ENCODE measurements around the gene USP48. TPM values are rescaled to one million over a fixed set of nuclear protein-coding genes. Genes with fewer than 3 reads are reported as not detected.
"Not testable (repeated sequence)": the region's sequence is repeated elsewhere in the genome, so short reads cannot be mapped to it uniquely, and the experiment has no call there.

USP48 gene
- total RNA-seq, 2 donors from 2014 or later: 47.1 to 51.3 TPM

- no peak for DNase-seq
- Histone ChIP-seq H3K36me3 (no peaks in the 10 kb centered on the region), H3K27me3 (no peaks in the 10 kb centered on the region), H3K9me3 (no peaks in the 10 kb centered on the region), H3K4me3 (no peak overlapping the region), H3K27ac (no peak overlapping the region), H3K9ac (ENCODE audit: low read depth in 2 of 2, low read length in 2 of 2) (no peak overlapping the region), H3K4me1 (no peaks in the 10 kb centered on the region)
- no peak for TF ChIP-seq CTCF (IDR thresholded peaks at IDR 0.05)
- intact Hi-C loops (cut with DNase I): no loop called here
Measured at GRCh38 chr1:21774835-21775549, 8.0 kb downstream of the USP48 start.

- intact Hi-C loops (cut with DNase I): no loop called here
- no peaks in the 10 kb centered on the region for H3K4me1 ChIP-seq
- no peak overlapping the region for H3K27ac ChIP-seq
- no peak for TF ChIP-seq CTCF (IDR thresholded peaks at IDR 0.05)
- no peak overlapping the region for H3K4me3 ChIP-seq
- H3K9me3 ChIP-seq: no peaks in the 10 kb centered on the region
- H3K9ac ChIP-seq (ENCODE audit: low read depth in 2 of 2, low read length in 2 of 2): no peak overlapping the region
- no peak for DNase-seq
- H3K36me3 ChIP-seq: no peaks in the 10 kb centered on the region
- no peaks in the 10 kb centered on the region for H3K27me3 ChIP-seq
Measured at GRCh38 chr1:21773585-21773984, 9.4 kb downstream of the USP48 start.

DNA sequence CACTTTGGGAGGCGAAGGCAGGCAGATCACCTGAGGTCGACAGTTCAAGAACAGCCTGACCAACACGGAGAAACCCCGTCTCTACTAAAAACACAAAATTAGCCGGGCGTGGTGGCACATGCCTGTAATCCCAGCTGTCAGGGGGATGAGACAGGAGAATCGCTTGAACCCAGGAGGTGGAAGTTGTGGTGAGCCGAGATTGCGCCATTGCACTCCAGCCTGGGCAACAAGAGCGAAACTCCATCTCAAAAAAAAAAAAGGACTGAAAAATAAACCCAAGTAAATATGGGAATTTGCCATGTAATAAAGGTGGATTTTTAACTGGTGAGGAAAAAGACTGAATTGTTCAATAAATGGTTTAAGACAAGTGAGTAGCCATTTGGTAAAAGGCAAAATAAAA, 11.3 kb downstream of the USP48 start:
- H3K4me1 ChIP-seq; H3K4me3 ChIP-seq; intact Hi-C loops (cut with DNase I): not testable (repeated sequence)

DNA sequence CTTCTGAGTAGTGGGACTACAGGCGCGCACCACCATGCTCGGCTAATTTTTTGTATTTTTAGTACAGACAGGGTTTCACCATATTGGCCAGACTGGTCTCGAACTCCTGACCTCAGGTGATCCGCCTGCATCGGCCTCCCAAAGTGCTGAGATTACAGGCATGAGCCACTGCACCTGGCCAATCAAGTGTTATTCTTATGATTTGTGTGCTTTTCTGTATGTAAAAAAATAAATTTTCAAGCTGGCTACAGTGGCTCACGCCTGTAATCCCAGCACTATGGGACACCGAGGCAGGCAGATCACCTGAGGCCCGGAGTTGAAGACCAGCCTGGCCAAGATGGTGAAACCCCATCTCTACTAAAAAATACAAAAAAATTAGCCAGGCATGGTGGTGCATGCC, 12.3 kb downstream of the USP48 start:
- intact Hi-C loops (cut with DNase I); H3K27ac ChIP-seq; H3K9me3 ChIP-seq; H3K4me1 ChIP-seq; H3K9ac ChIP-seq (ENCODE audit: low read depth in 2 of 2, low read length in 2 of 2); H3K27me3 ChIP-seq; H3K4me3 ChIP-seq; H3K36me3 ChIP-seq; DNase-seq: not testable (repeated sequence)

More for the DNA sequence above, 11.3 kb downstream of the USP48 start:
- not testable (repeated sequence) for H3K9ac ChIP-seq (ENCODE audit: low read depth in 2 of 2, low read length in 2 of 2); H3K27me3 ChIP-seq; H3K27ac ChIP-seq; H3K36me3 ChIP-seq; H3K9me3 ChIP-seq; DNase-seq

DNA sequence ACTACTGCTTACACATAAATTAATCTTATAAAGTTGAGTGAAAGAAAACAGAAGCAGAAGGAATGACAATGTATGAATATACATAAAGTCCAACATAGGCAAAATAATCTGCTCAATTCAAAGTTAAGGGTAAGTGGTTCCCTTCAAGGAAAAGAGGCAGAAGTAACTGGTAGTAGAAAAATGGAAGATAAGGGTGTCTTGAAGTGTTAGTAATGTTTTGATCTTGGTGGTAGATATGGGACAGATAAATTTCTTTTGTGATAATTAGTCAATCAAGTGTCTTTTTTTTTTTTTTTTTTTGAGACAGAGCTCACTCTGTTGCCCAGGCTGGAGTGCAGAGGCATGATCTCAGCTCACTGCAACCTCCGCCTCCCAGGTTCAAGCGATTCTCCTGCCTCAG, 12.7 kb downstream of the USP48 start:
- intact Hi-C loops (cut with DNase I): no loop called here
- H3K9me3 ChIP-seq: no peaks in the 10 kb centered on the region
- no peak overlapping the region for H3K4me3 ChIP-seq
- H3K4me1 ChIP-seq: no peaks in the 10 kb centered on the region
- no peak overlapping the region for H3K9ac ChIP-seq (ENCODE audit: low read depth in 2 of 2, low read length in 2 of 2)
- TF ChIP-seq CTCF (IDR thresholded peaks at IDR 0.05): no peak
- DNase-seq: no peak
- H3K27ac ChIP-seq: no peak overlapping the region
- no peaks in the 10 kb centered on the region for H3K27me3 ChIP-seq
- no peaks in the 10 kb centered on the region for H3K36me3 ChIP-seq

GRCh38 chr1:21767106-21767505, 15.8 kb downstream of the USP48 start:
- H3K4me1 ChIP-seq; H3K36me3 ChIP-seq; H3K9me3 ChIP-seq; H3K9ac ChIP-seq (ENCODE audit: low read depth in 2 of 2, low read length in 2 of 2); intact Hi-C loops (cut with DNase I); H3K27me3 ChIP-seq; H3K4me3 ChIP-seq; H3K27ac ChIP-seq; DNase-seq: not testable (repeated sequence)

DNA sequence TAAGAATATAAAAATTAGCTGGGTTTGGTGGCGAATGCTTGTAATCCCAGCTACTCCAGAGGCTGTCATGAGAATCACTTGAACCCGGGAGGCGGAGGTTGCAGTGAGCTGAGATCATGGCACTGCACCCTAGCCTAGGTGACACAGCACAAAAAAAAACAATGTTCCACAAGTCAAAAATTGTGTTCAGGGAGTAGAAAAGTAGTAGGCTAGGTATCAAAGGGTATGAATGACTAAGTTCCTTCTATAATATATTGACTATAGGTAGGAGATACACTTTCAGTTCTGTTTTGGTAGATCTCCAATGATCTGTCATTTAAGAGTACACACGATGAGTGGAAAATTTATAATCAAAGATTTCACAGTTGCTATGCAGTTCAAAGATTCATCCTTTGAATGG, 16.7 kb downstream of the USP48 start:
- H3K4me3 ChIP-seq: no peak overlapping the region
- H3K36me3 ChIP-seq: no peaks in the 10 kb centered on the region
- no peaks in the 10 kb centered on the region for H3K9me3 ChIP-seq
- H3K27ac ChIP-seq: no peak overlapping the region
- no peaks in the 10 kb centered on the region for H3K4me1 ChIP-seq
- no peak for TF ChIP-seq CTCF (IDR thresholded peaks at IDR 0.05)
- DNase-seq: no peak
- H3K9ac ChIP-seq (ENCODE audit: low read depth in 2 of 2, low read length in 2 of 2): no peak overlapping the region
- intact Hi-C loops (cut with DNase I): no loop called here
- H3K27me3 ChIP-seq: no peaks in the 10 kb centered on the region
